ENCODE data around the gene SAMHD1. TPM values are rescaled to one million over a fixed set of nuclear protein-coding genes. Genes with fewer than 3 reads are reported as not detected.

SAMHD1 gene
- total RNA-seq, 3 donors from 2014 or later = 146 to 380 (median 311) TPM

DNA sequence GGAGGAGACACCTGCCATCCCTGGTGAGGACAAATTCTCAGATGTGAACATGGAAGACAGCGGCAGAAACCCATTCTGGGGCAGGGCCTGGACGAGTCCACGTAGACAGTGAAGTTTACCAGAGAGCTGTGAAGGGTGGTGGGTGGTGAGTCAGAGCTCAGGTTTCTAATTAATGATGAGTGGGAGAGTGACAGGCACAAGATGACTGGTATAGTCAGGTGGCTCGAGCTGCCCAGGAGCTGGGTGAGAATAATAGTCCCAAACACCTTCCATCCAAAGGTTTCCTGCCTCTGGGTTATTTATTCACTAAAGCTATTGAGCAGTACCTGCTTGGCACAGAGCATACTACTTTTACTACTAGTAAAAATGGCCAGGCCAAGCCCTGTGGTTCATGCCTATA, 69.6 kb downstream of the SAMHD1 start:
- no peak overlapping the region for H3K27ac ChIP-seq
- TF ChIP-seq POLR2A (IDR thresholded peaks at IDR 0.05) = no peak
- TF ChIP-seq, protein P1, sequence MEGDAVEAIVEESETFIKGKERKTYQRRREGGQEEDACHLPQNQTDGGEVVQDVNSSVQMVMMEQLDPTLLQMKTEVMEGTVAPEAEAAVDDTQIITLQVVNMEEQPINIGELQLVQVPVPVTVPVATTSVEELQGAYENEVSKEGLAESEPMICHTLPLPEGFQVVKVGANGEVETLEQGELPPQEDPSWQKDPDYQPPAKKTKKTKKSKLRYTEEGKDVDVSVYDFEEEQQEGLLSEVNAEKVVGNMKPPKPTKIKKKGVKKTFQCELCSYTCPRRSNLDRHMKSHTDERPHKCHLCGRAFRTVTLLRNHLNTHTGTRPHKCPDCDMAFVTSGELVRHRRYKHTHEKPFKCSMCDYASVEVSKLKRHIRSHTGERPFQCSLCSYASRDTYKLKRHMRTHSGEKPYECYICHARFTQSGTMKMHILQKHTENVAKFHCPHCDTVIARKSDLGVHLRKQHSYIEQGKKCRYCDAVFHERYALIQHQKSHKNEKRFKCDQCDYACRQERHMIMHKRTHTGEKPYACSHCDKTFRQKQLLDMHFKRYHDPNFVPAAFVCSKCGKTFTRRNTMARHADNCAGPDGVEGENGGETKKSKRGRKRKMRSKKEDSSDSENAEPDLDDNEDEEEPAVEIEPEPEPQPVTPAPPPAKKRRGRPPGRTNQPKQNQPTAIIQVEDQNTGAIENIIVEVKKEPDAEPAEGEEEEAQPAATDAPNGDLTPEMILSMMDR (IDR thresholded peaks at IDR 0.05) = no peak
- no peak for TF ChIP-seq POLR2AphosphoS5 (IDR thresholded peaks at IDR 0.05)
- no peaks in the 10 kb centered on the region for H3K27me3 ChIP-seq
- H3K4me1 ChIP-seq = no peaks in the 10 kb centered on the region
- no peaks in the 10 kb centered on the region for H3K9me3 ChIP-seq
- no peak overlapping the region for H3K4me3 ChIP-seq
- no peaks in the 10 kb centered on the region for H3K36me3 ChIP-seq
- DNase-seq (ENCODE audit: low spot score in 2 of 2) = no peak
- intact Hi-C loops (cut with DNase I; ENCODE audit: low total_unique reads) = no loop called here

- no peaks in the 10 kb centered on the region for H3K9me3 ChIP-seq
- no peak for TF ChIP-seq POLR2AphosphoS5 (IDR thresholded peaks at IDR 0.05)
- TF ChIP-seq, protein P1 (IDR thresholded peaks at IDR 0.05) = no peak
- TF ChIP-seq POLR2A (IDR thresholded peaks at IDR 0.05) = no peak
- intact Hi-C loops (cut with DNase I; ENCODE audit: low total_unique reads) = no loop called here
- DNase-seq (ENCODE audit: low spot score in 2 of 2) = no peak
- H3K4me3 ChIP-seq = no peak overlapping the region
- H3K36me3 ChIP-seq = no peaks in the 10 kb centered on the region
- H3K4me1 ChIP-seq = no peaks in the 10 kb centered on the region
- no peaks in the 10 kb centered on the region for H3K27me3 ChIP-seq
- H3K27ac ChIP-seq = no peak overlapping the region
Observed at GRCh38 chr20:36881331-36881730, 70.2 kb downstream of the SAMHD1 start.

- TF ChIP-seq POLR2A (IDR thresholded peaks at IDR 0.05) (no peak), POLR2AphosphoS5 (IDR thresholded peaks at IDR 0.05) (no peak)
- TF ChIP-seq, protein P1 (IDR thresholded peaks at IDR 0.05) = no peak
- no peak for DNase-seq (ENCODE audit: low spot score in 2 of 2)
- H3K36me3 ChIP-seq = no peaks in the 10 kb centered on the region
- H3K27me3 ChIP-seq = no peaks in the 10 kb centered on the region
- no peak overlapping the region for H3K4me3 ChIP-seq
- intact Hi-C loops (cut with DNase I; ENCODE audit: low total_unique reads) = no loop called here
- H3K4me1 ChIP-seq = no peaks in the 10 kb centered on the region
- no peaks in the 10 kb centered on the region for H3K9me3 ChIP-seq
- no peak overlapping the region for H3K27ac ChIP-seq
Observed at GRCh38 chr20:36880741-36881250, 70.7 kb downstream of the SAMHD1 start.

- Histone ChIP-seq H3K4me1 (no peaks in the 10 kb centered on the region), H3K27me3 (no peaks in the 10 kb centered on the region), H3K9me3 (no peaks in the 10 kb centered on the region), H3K36me3 (no peaks in the 10 kb centered on the region), H3K4me3 (no peak overlapping the region), H3K27ac (no peak overlapping the region)
- TF ChIP-seq POLR2AphosphoS5 (IDR thresholded peaks at IDR 0.05) = no peak
- TF ChIP-seq, protein P1 (IDR thresholded peaks at IDR 0.05) = no peak
- no peak for TF ChIP-seq POLR2A (IDR thresholded peaks at IDR 0.05)
- DNase-seq (ENCODE audit: low spot score in 2 of 2) = no peak
- intact Hi-C loops (cut with DNase I; ENCODE audit: low total_unique reads) = no loop called here
Observed at GRCh38 chr20:36878941-36879340, 72.6 kb downstream of the SAMHD1 start.

DNA sequence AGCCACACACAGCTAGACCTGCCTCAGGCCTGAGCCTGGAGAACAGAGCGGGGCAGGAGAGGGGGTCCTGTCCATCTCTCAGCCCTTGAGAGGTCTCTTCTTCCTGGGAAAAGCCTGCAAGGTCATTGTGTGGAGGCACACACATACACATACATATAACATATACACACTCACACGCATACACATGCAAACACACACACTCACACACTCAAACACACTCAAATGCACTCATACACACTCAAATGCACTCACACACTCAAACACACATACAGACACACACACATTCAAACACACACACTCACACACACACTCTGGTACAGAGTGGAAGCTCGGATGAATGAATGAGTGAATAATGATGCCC, 75.1 kb downstream of the SAMHD1 start:
- Histone ChIP-seq H3K9me3 (no peaks in the 10 kb centered on the region), H3K4me3 (no peak overlapping the region), H3K27me3 (no peaks in the 10 kb centered on the region), H3K27ac (no peak overlapping the region), H3K4me1 (no peaks in the 10 kb centered on the region), H3K36me3 (no peaks in the 10 kb centered on the region)
- TF ChIP-seq POLR2AphosphoS5 (IDR thresholded peaks at IDR 0.05) (no peak), POLR2A (IDR thresholded peaks at IDR 0.05) (no peak)
- TF ChIP-seq, protein P1 (IDR thresholded peaks at IDR 0.05) = no peak
- intact Hi-C loops (cut with DNase I; ENCODE audit: low total_unique reads) = no loop called here
- DNase-seq (ENCODE audit: low spot score in 2 of 2) = no peak
